IMR-90 (cell line): ENCODE measurements around the gene PPFIBP2. TPM values are rescaled to one million over a fixed set of nuclear protein-coding genes. Genes with fewer than 3 reads are reported as not detected.

ENCODE experiments used
- ATAC-seq: fragments of 200-7000 bp; cut with Tn5 transposase; 2 replicates; pipeline ENCODE4 v1.9.1; 2020; ENCODE audit warnings: low read depth, mild to moderate bottlenecking, moderate library complexity
- BruUV-seq: library from RNA; stranded (reverse); fragments of 400-500 nt; replicated peaks from 2 replicates; lab custom pipeline; 2021; lab: Mats Ljungman, UMichigan
- CTCF ChIA-PET: fragments of 300-600 bp; formaldehyde crosslinking; extraction: SDS; loops from one replicate; lab custom pipeline; 2021; ENCODE audit warnings: antibody characterized with exemption; lab: Yijun Ruan, JAX
- POLR2A ChIA-PET: fragments of 300-600 bp; sonication (Branson Sonifier 250); formaldehyde crosslinking; loops from one replicate; lab custom pipeline; 2022; ENCODE audit warnings: antibody characterized with exemption; ENCODE audit not compliant: unreplicated experiment; lab: Charles Lee
- DNase-seq: peaks from one replicate; pipeline ENCODE4 v3.0.0; 2013
- H2AFZ ChIP-seq: replicated peaks from 2 replicates; pipeline ENCODE3; 2013; ENCODE audit warnings: low read length, mild to moderate bottlenecking; ENCODE audit not compliant: poor library complexity
- H2AK5ac ChIP-seq: 2 replicates; pipeline ENCODE4 v1.6.1; 2013; ENCODE audit warnings: low read depth, low read length, inconsistent platforms
- H2AK9ac ChIP-seq: replicated peaks from 2 replicates; pipeline ENCODE3; 2013; ENCODE audit warnings: mild to moderate bottlenecking, low read depth, low read length, moderate library complexity; ENCODE audit not compliant: poor library complexity
- H2BK120ac ChIP-seq: 2 replicates; pipeline ENCODE4 v1.6.1; 2013; ENCODE audit warnings: low read depth, low read length, inconsistent platforms
- H2BK15ac ChIP-seq: 3 replicates; pipeline ENCODE4 v1.6.1; 2013; ENCODE audit warnings: low read depth, low read length, inconsistent platforms
- H2BK20ac ChIP-seq: 2 replicates; pipeline ENCODE4 v1.6.1; 2013; ENCODE audit warnings: low read depth, mild to moderate bottlenecking, inconsistent platforms, low read length, moderate library complexity
- H2BK5ac ChIP-seq: 2 replicates; pipeline ENCODE4 v1.6.1; 2013; ENCODE audit warnings: mild to moderate bottlenecking, low read depth, low read length, inconsistent platforms; ENCODE audit not compliant: poor library complexity, severe bottlenecking
- H3K14ac ChIP-seq: replicated peaks from 2 replicates; pipeline ENCODE4 v1.6.1; 2013; ENCODE audit warnings: low read depth, low read length, inconsistent platforms
- H3K18ac ChIP-seq: 2 replicates; pipeline ENCODE4 v1.6.1; 2013; ENCODE audit warnings: low read depth, low read length, control low read depth
- H3K23ac ChIP-seq: 2 replicates; pipeline ENCODE4 v1.6.1; 2013; ENCODE audit warnings: low read depth, low read length, inconsistent platforms
- H3K27ac ChIP-seq: 2 replicates; pipeline ENCODE4 v1.5.1; 2013; ENCODE audit warnings: mild to moderate bottlenecking, control low read depth, low read length; ENCODE audit not compliant: insufficient read depth
- H3K27me3 ChIP-seq: 2 replicates; pipeline ENCODE4 v1.6.1; 2013; ENCODE audit warnings: low read length; ENCODE audit not compliant: control insufficient read depth, insufficient read depth
- H3K36me3 ChIP-seq: 2 replicates; pipeline ENCODE4 v1.6.1; 2013; ENCODE audit warnings: low read length, mixed read lengths; ENCODE audit not compliant: control insufficient read depth, insufficient read depth
- H3K4ac ChIP-seq: 2 replicates; pipeline ENCODE4 v1.6.1; 2013; ENCODE audit warnings: low read depth, low read length, inconsistent platforms
- H3K4me1 ChIP-seq: 2 replicates; pipeline ENCODE4 v1.6.1; 2013; ENCODE audit warnings: low read length, mixed read lengths; ENCODE audit not compliant: control insufficient read depth, insufficient read depth
- H3K4me2 ChIP-seq: 2 replicates; pipeline ENCODE4 v1.6.1; 2013; ENCODE audit warnings: low read depth, mild to moderate bottlenecking, control low read depth, low read length, moderate library complexity
- H3K4me3 ChIP-seq: 2 replicates; pipeline ENCODE4 v1.5.1; 2013; ENCODE audit warnings: low read depth, mild to moderate bottlenecking, control low read depth, low read length, moderate library complexity; ENCODE audit not compliant: insufficient read depth
- H3K56ac ChIP-seq: 2 replicates; pipeline ENCODE4 v1.6.1; 2013; ENCODE audit warnings: low read length, inconsistent platforms; ENCODE audit not compliant: insufficient read depth; ENCODE audit errors: extremely low read depth
- H3K79me1 ChIP-seq, 2 experiments: 2 replicates each; pipeline ENCODE4 v1.6.1; 2013; ENCODE audit warnings: low read length in 2 of 2, inconsistent platforms in 1 of 2, low read depth in 1 of 2
- H3K9ac ChIP-seq: 2 replicates; pipeline ENCODE4 v1.6.1; 2013; ENCODE audit warnings: low read depth, low read length, control low read depth
- H3K9me1 ChIP-seq: 2 replicates; pipeline ENCODE4 v1.6.1; 2013; ENCODE audit warnings: low read length, inconsistent platforms; ENCODE audit not compliant: insufficient read depth
- H3K9me3 ChIP-seq: 2 replicates; pipeline ENCODE4 v1.6.1; 2013; ENCODE audit warnings: low read length; ENCODE audit not compliant: control insufficient read depth, insufficient read depth
- H4K20me1 ChIP-seq: 2 replicates; pipeline ENCODE4 v1.6.1; 2013; ENCODE audit warnings: low read length, inconsistent platforms; ENCODE audit not compliant: insufficient read depth
- H4K5ac ChIP-seq: 2 replicates; pipeline ENCODE4 v1.6.1; 2013; ENCODE audit warnings: mild to moderate bottlenecking, low read depth, low read length, control low read depth
- H4K8ac ChIP-seq, 2 experiments: 2 replicates each; pipeline ENCODE4 v1.6.1; 2013; ENCODE audit warnings: low read depth in 2 of 2, low read length in 2 of 2, control low read depth in 1 of 2, inconsistent platforms in 1 of 2
- H4K91ac ChIP-seq: 2 replicates; pipeline ENCODE4 v1.6.1; 2013; ENCODE audit warnings: low read depth, low read length, inconsistent platforms; ENCODE audit not compliant: insufficient read depth
- CTCF ChIP-seq: conservative IDR thresholded peaks from 2 replicates; pipeline ENCODE4 v1.5.1; 2012; ENCODE audit warnings: mild to moderate bottlenecking, low read depth, low read length, improper control_type of control experiment
- FOS ChIP-seq: fragments of 150-350 bp; IDR thresholded peaks from 2 replicates; pipeline ENCODE4 v1.6.1; 2016; ENCODE audit warnings: low read depth, low read length
- RCOR1 ChIP-seq: IDR thresholded peaks from 2 replicates; pipeline ENCODE4 v1.6.1; 2012; ENCODE audit warnings: mild to moderate bottlenecking, low read length, improper control_type of control experiment; ENCODE audit not compliant: insufficient replicate concordance
- RFX5 ChIP-seq: IDR thresholded peaks from 2 replicates; pipeline ENCODE4 v1.8.0; 2012; ENCODE audit warnings: low read depth, mild to moderate bottlenecking, low read length, moderate library complexity
- SMC3 ChIP-seq: fragments of 150-350 bp; IDR thresholded peaks from 2 replicates; pipeline ENCODE4 v1.6.1; 2016; ENCODE audit warnings: low read depth, mild to moderate bottlenecking, antibody characterized with exemption, low read length, moderate library complexity
- WGBS, 2 experiments: methylation state at CpG; one replicate each; pipeline versions ENCODE4 v1.1.5 to v1.1.7; 2013; ENCODE audit warnings: missing lambda C conversion rate in 2 of 2; ENCODE audit not compliant: insufficient read length in 1 of 2; ENCODE audit errors: extremely low coverage in 2 of 2; 5-methylcytosine and 5-hydroxymethylcytosine counted together
- dilution Hi-C: fragments of 300-500 bp; cut with HindIII; formaldehyde crosslinking; loops from one replicate; pipeline ENCODE4 v1.14.3; 2018; ENCODE audit warnings: low sequenced_read_pairs; ENCODE audit not compliant: unreplicated experiment
- in situ Hi-C: fragments of 300-500 bp; cut with MboI; formaldehyde crosslinking; loops from 3 replicates; pipeline ENCODE4 v1.14.3; 2019; ENCODE audit warnings: low sequenced_read_pairs, inconsistent platforms, mixed read lengths
- intact Hi-C: fragments of 100-400 bp; cut with micrococcal nuclease; formaldehyde crosslinking; loops from 2 replicates; pipeline ENCODE4 v1.10.0; 2022
- polyA plus RNA-seq, 3 experiments: library from polyadenylated mRNA; depleted of rRNA; stranded (reverse); fragments of >200 nt; gene quantifications; 2 replicates each; pipeline ENCODE4 v1.2.3, GENCODE V29; 2012; ENCODE audit warnings: low replicate concordance in 1 of 3
- total RNA-seq: library from RNA; depleted of rRNA; stranded (reverse); fragments of >200 nt; gene quantifications from 2 replicates; pipeline ENCODE4 v1.2.3, GENCODE V29; 2012

The PPFIBP2 gene
- total and polyA plus RNA-seq, 2 of the 4 experiments (the other 2 are of a cell fraction): 6.0 to 11.8 TPM

- ATAC-seq (no peak), DNase-seq (no peak)
- Histone ChIP-seq H2BK120ac (no peak overlapping the region), H4K20me1 (no peaks in the 10 kb centered on the region), H2AK9ac (no peak overlapping the region), H2BK5ac (no peak overlapping the region), H3K9me3 (no peaks in the 10 kb centered on the region), H2AK5ac (no peak overlapping the region), H2AFZ (no peak overlapping the region), H3K27me3 (no peaks in the 10 kb centered on the region), H3K4me3 (no peak overlapping the region), H3K9me1 (no peaks in the 10 kb centered on the region), H3K23ac (no peak overlapping the region), H3K18ac (no peak overlapping the region), H3K79me1 (no peaks in the 10 kb centered on the region), H3K4me2 (no peak overlapping the region), H3K27ac (no peak overlapping the region), H4K8ac (no peak overlapping the region), H3K56ac (no peak overlapping the region), H3K4me1 (no peaks in the 10 kb centered on the region), H2BK20ac (no peak overlapping the region), H3K36me3 (no peaks in the 10 kb centered on the region), H3K9ac (no peak overlapping the region), H4K5ac (no peak overlapping the region), H3K4ac (no peak overlapping the region), H2BK15ac (no peak overlapping the region), H4K91ac (no peak overlapping the region), H3K14ac (no peak overlapping the region)
- in situ Hi-C loops (no loop called here), dilution Hi-C loops (no loop called here), intact Hi-C loops (no loop called here)
- ChIA-PET CTCF (no interaction called here), POLR2A (no interaction called here)
- WGBS, 2 experiments: 52% methylated on average over 2 of the region's 3 CpGs; no CpG with 5 or more reads in 1 of the 2 experiments
- TF ChIP-seq CTCF: no peak
- no peak for TF ChIP-seq FOS
- TF ChIP-seq RFX5: no peak
- no peak for TF ChIP-seq SMC3
- no peak for TF ChIP-seq RCOR1
- BruUV-seq: no TSS peak
These were observed 13.5 kb upstream of the PPFIBP2 start for GRCh38 chr11:7500251-7500650.
